ENCODE measurements around the gene KRT79. TPM values are rescaled to one million over a fixed set of nuclear protein-coding genes. Genes with fewer than 3 reads are reported as not detected.

The KRT79 gene
- polyA plus RNA-seq, 1 of the 3 experiments (the other 2 are of a cell fraction) = not detected

GRCh38 chr12:52813203-52813819 lies 20.8 kb downstream of the KRT79 start (continued):
- TF ChIP-seq, protein P1, sequence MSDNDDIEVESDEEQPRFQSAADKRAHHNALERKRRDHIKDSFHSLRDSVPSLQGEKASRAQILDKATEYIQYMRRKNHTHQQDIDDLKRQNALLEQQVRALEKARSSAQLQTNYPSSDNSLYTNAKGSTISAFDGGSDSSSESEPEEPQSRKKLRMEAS (IDR thresholded peaks at IDR 0.05; ENCODE audit: low read depth) = no peak
- TF ChIP-seq ELF1 (IDR thresholded peaks at IDR 0.05) = no peak
- TF ChIP-seq, protein P2, sequence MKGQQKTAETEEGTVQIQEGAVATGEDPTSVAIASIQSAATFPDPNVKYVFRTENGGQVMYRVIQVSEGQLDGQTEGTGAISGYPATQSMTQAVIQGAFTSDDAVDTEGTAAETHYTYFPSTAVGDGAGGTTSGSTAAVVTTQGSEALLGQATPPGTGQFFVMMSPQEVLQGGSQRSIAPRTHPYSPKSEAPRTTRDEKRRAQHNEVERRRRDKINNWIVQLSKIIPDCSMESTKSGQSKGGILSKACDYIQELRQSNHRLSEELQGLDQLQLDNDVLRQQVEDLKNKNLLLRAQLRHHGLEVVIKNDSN (IDR thresholded peaks at IDR 0.05; ENCODE audit: borderline replicate concordance, low read depth) = no peak
- TF ChIP-seq SMC3 (IDR thresholded peaks at IDR 0.05; ENCODE audit: low read depth, low read length) = no peak
- TF ChIP-seq MEF2A (IDR thresholded peaks at IDR 0.05; ENCODE audit: borderline replicate concordance, low read depth) = no peak

DNA sequence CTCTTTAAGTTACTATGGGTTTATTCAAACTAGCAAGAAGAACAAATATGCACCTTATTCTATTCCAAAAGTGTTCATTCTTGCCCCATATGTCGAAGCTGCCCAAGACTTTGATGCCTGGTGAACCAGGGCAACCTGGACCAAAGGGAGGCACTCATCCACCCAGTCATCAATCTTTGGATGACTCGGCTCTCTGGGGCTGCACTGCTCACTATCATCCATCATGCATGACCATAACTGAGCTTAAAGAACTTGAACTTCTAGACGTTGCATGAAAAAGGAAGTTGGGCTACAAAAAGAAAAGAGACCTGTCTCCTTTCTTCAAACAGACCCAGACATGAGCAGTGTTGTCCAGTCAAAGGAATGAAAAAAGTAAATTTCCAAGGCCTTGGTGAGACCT lies 21.4 kb downstream of the KRT79 start:
- Histone ChIP-seq H3K79me2 (ENCODE audit: insufficient read depth) (no peaks in the 10 kb centered on the region), H3K9me2 (no peaks in the 10 kb centered on the region), H4K20me1 (ENCODE audit: insufficient read depth) (no peaks in the 10 kb centered on the region), H2AFZ (ENCODE audit: low read depth) (no peak overlapping the region), H3K4me1 (ENCODE audit: control insufficient read depth in 1 of 2, insufficient read depth in 2 of 2, low read depth in 1 of 2, low read length in 1 of 2) (no peaks in the 10 kb centered on the region), H3K4me3 (ENCODE audit: low read depth in 2 of 2, low read length in 1 of 2) (no peak overlapping the region), H3K36me3 (replicated peaks in 1 of 2; ENCODE audit: control insufficient read depth in 1 of 2, insufficient read depth in 2 of 2, low read length in 1 of 2) (no peaks in the 10 kb centered on the region), H3K4me2 (no peak overlapping the region), H3K9me3 (no peaks in the 10 kb centered on the region), H3K9ac (no peak overlapping the region), H3K27me3 (ENCODE audit: insufficient read depth) (peaks cover 25% of the 10 kb centered on the region), H3F3A (replicated peaks; ENCODE audit: insufficient read depth) (no peaks in the 10 kb centered on the region), H3K27ac (ENCODE audit: low read depth in 2 of 2, low read length in 1 of 2) (no peak overlapping the region)
- no peak for DNase-seq
- ChIA-PET POLR2A (no interaction called here), CTCF (interaction anchor here (0.9 kb wide), 1 partner anchor 18 kb away, joined by 3 read pairs; no protein-coding TSS in a partner anchor)
- 8% methylated on average over 3 of the region's 3 CpGs for WGBS (ENCODE audit: low lambda C conversion rate)
- TF ChIP-seq CHD2 (IDR thresholded peaks at IDR 0.05; ENCODE audit: low read length, partially characterized antibody) (no peak), GABPA (IDR thresholded peaks at IDR 0.05; ENCODE audit: low read depth) (no peak), EP300 (IDR thresholded peaks at IDR 0.05; ENCODE audit: borderline replicate concordance in 1 of 2, low read depth in 1 of 2, low read length in 1 of 2) (no peak), FOSL2 (IDR thresholded peaks at IDR 0.05; ENCODE audit: borderline replicate concordance, low read depth) (no peak), TCF12 (IDR thresholded peaks at IDR 0.05) (no peak), NRF1 (IDR thresholded peaks at IDR 0.05; ENCODE audit: low read depth, low read length) (no peak), IRF3 (IDR thresholded peaks at IDR 0.05; ENCODE audit: low read depth, low read length) (no peak), EZH2phosphoT487 (IDR thresholded peaks at IDR 0.05; ENCODE audit: borderline replicate concordance, low read depth) (no peak), RFX5 (IDR thresholded peaks at IDR 0.05; ENCODE audit: low read length) (no peak), TEAD4 (IDR thresholded peaks at IDR 0.05; ENCODE audit: borderline replicate concordance, insufficient read depth) (no peak), REST (IDR thresholded peaks at IDR 0.05; ENCODE audit: low read depth, low read length) (no peak), RXRA (IDR thresholded peaks at IDR 0.05; ENCODE audit: borderline replicate concordance, low read depth) (no peak)
- TF ChIP-seq, protein P3, sequence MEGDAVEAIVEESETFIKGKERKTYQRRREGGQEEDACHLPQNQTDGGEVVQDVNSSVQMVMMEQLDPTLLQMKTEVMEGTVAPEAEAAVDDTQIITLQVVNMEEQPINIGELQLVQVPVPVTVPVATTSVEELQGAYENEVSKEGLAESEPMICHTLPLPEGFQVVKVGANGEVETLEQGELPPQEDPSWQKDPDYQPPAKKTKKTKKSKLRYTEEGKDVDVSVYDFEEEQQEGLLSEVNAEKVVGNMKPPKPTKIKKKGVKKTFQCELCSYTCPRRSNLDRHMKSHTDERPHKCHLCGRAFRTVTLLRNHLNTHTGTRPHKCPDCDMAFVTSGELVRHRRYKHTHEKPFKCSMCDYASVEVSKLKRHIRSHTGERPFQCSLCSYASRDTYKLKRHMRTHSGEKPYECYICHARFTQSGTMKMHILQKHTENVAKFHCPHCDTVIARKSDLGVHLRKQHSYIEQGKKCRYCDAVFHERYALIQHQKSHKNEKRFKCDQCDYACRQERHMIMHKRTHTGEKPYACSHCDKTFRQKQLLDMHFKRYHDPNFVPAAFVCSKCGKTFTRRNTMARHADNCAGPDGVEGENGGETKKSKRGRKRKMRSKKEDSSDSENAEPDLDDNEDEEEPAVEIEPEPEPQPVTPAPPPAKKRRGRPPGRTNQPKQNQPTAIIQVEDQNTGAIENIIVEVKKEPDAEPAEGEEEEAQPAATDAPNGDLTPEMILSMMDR (IDR thresholded peaks at IDR 0.05) = no peak

Measured in SK-N-SH (cell line).